Astrocyte (in vitro differentiated cells and primary cell): ENCODE results near the gene PFDN1.

Source experiments
- CTCF ChIP-seq: IDR thresholded peaks from 2 replicates; pipeline ENCODE4 v1.5.1; 2011; ENCODE audit warnings: low read depth, mild to moderate bottlenecking, inconsistent platforms, low read length, moderate library complexity; ENCODE audit not compliant: insufficient read depth
- EZH2 ChIP-seq: IDR thresholded peaks from 2 replicates; pipeline ENCODE4 v1.6.1; 2012; ENCODE audit warnings: mild to moderate bottlenecking, low read length, inconsistent platforms; ENCODE audit not compliant: insufficient read depth

- no peak for TF ChIP-seq CTCF
- TF ChIP-seq EZH2, result no peak
Observed at GRCh38 chr5:140311011-140311467, 8.1 kb upstream of the PFDN1 start.
